ENCODE data around the gene FRRS1.

FRRS1 gene

GRCh38 chr1:99749504-99750347, 16.7 kb downstream of the FRRS1 start:
- Histone ChIP-seq H3K9me3 (ENCODE audit: severe bottlenecking) (no peaks in the 10 kb centered on the region), H3K36me3 (no peaks in the 10 kb centered on the region), H3K27ac (no peak overlapping the region), H3K4me3 (ENCODE audit: low read depth, low read length) (no peak overlapping the region), H3K27me3 (ENCODE audit: insufficient read depth, low read depth, severe bottlenecking) (no peaks in the 10 kb centered on the region)
- TF ChIP-seq CTCF (IDR thresholded peaks at IDR 0.05; ENCODE audit: low read depth, low read length): no peak
- DNase-seq: no peak

GRCh38 chr1:99748419-99748818, 18.0 kb downstream of the FRRS1 start:
- no peak for TF ChIP-seq CTCF (IDR thresholded peaks at IDR 0.05; ENCODE audit: low read depth, low read length)
- no peak for DNase-seq
- no peaks in the 10 kb centered on the region for H3K36me3 ChIP-seq
- no peaks in the 10 kb centered on the region for H3K27me3 ChIP-seq (ENCODE audit: insufficient read depth, low read depth, severe bottlenecking)
- H3K27ac ChIP-seq: no peak overlapping the region
- H3K9me3 ChIP-seq (ENCODE audit: severe bottlenecking): peaks cover 2% of the 10 kb centered on the region
- H3K4me3 ChIP-seq (ENCODE audit: low read depth, low read length): no peak overlapping the region

- Histone ChIP-seq H3K36me3 (no peaks in the 10 kb centered on the region), H3K4me3 (ENCODE audit: low read depth, low read length) (no peak overlapping the region), H3K27me3 (ENCODE audit: insufficient read depth, low read depth, severe bottlenecking) (no peaks in the 10 kb centered on the region), H3K9me3 (ENCODE audit: severe bottlenecking) (peaks cover 2% of the 10 kb centered on the region), H3K27ac (no peak overlapping the region)
- DNase-seq: no peak
- TF ChIP-seq CTCF (IDR thresholded peaks at IDR 0.05; ENCODE audit: low read depth, low read length): no peak
These were observed 20.8 kb downstream of the FRRS1 start for GRCh38 chr1:99745684-99746083.

- Histone ChIP-seq H3K27me3 (ENCODE audit: insufficient read depth, low read depth, severe bottlenecking) (no peaks in the 10 kb centered on the region), H3K27ac (no peak overlapping the region), H3K36me3 (no peaks in the 10 kb centered on the region), H3K9me3 (ENCODE audit: severe bottlenecking) (peaks cover 2% of the 10 kb centered on the region), H3K4me3 (ENCODE audit: low read depth, low read length) (no peak overlapping the region)
- no peak for DNase-seq
- TF ChIP-seq CTCF (IDR thresholded peaks at IDR 0.05; ENCODE audit: low read depth, low read length): no peak
These were observed 21.4 kb downstream of the FRRS1 start for GRCh38 chr1:99745061-99745460.

GRCh38 chr1:99740141-99740540, 26.3 kb downstream of the FRRS1 start:
- DNase-seq: no peak
- no peak for TF ChIP-seq CTCF (IDR thresholded peaks at IDR 0.05; ENCODE audit: low read depth, low read length)
- peaks cover 2% of the 10 kb centered on the region for H3K9me3 ChIP-seq (ENCODE audit: severe bottlenecking)
- no peak overlapping the region for H3K27ac ChIP-seq
- no peaks in the 10 kb centered on the region for H3K27me3 ChIP-seq (ENCODE audit: insufficient read depth, low read depth, severe bottlenecking)
- no peaks in the 10 kb centered on the region for H3K36me3 ChIP-seq
- H3K4me3 ChIP-seq (ENCODE audit: low read depth, low read length): no peak overlapping the region
